Measurements from ENCODE around the gene MRPS33. TPM values are rescaled to one million over a fixed set of nuclear protein-coding genes. Genes with fewer than 3 reads are reported as not detected.

MRPS33 gene
- total and polyA plus RNA-seq, 2 of the 8 experiments (the other 6 are each of a cell fraction or from before 2014, with no cell fraction given): 22.9 to 62.6 TPM

DNA sequence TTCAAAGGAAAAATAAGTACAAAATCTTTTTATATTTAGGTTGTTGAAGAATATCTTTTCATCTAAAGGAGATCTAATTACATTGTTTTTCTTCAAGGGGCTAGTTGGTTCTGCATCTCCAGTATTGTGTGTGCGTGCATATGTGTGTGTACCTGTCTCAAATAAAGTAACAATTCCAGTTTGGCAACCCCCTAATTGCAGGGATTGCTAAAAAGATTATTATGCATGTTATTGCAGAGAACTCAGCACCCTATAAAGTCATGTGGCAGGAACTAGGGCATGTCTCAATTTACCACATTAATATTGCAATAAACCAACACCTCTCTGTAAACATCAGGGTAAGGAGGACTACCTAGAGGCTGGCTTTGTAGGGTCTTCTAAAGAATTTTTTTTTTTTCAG lies 37.0 kb downstream of the MRPS33 start:
- Histone ChIP-seq H3K79me2 (ENCODE audit: control insufficient read depth in 1 of 2, insufficient read depth in 2 of 2, low read length in 2 of 2) (no peaks in the 10 kb centered on the region), H2BK15ac (ENCODE audit: low read length) (no peak overlapping the region), H3K23me2 (ENCODE audit: low read depth, low read length) (no peaks in the 10 kb centered on the region), H2BK120ac (replicated peaks; ENCODE audit: low read depth, low read length) (no peak overlapping the region), H2AK5ac (ENCODE audit: low read depth, low read length) (no peak overlapping the region), H3K27ac (ENCODE audit: low read depth, low read length) (no peak overlapping the region), H4K20me1 (replicated peaks in 1 of 2; ENCODE audit: control insufficient read depth in 1 of 2, insufficient read depth in 2 of 2, low read length in 2 of 2) (no peaks in the 10 kb centered on the region), H3K4me2 (ENCODE audit: insufficient read depth in 1 of 2, low read depth in 2 of 2, low read length in 2 of 2) (no peak overlapping the region), H2AFZ (ENCODE audit: low read length) (no peak overlapping the region), H3K27me3 (replicated peaks in 1 of 4; ENCODE audit: control insufficient read depth in 3 of 4, extremely low read depth in 1 of 4, insufficient read depth in 3 of 4, low read length in 3 of 4) (no peaks in the 10 kb centered on the region), H3K56ac (replicated peaks; ENCODE audit: insufficient read length, low read depth, low read length) (no peak overlapping the region), H3K4ac (replicated peaks; ENCODE audit: insufficient read length, low read depth, low read length) (no peak overlapping the region), H3K36me3 (ENCODE audit: control insufficient read depth in 2 of 4, insufficient read depth in 4 of 4, low read length in 3 of 4) (no peaks in the 10 kb centered on the region), H3K18ac (ENCODE audit: extremely low read depth, low read length) (no peak overlapping the region), H3K4me1 (replicated peaks in 1 of 4; ENCODE audit: control insufficient read depth in 3 of 4, insufficient read depth in 4 of 4, low read length in 3 of 4) (no peaks in the 10 kb centered on the region), H3K79me1 (ENCODE audit: low read depth, low read length) (no peaks in the 10 kb centered on the region), H3K23ac (ENCODE audit: insufficient read length) (no peak overlapping the region), H2BK12ac (ENCODE audit: low read depth, low read length) (no peak overlapping the region), H4K5ac (ENCODE audit: insufficient read length, low read depth, low read length) (no peak overlapping the region), H2BK20ac (ENCODE audit: low read length) (no peak overlapping the region), H4K91ac (replicated peaks; ENCODE audit: insufficient read length, low read length) (no peak overlapping the region), H3K9me3 (ENCODE audit: insufficient read depth in 2 of 2, low read depth in 1 of 2, low read length in 1 of 2) (no peaks in the 10 kb centered on the region), H2BK5ac (ENCODE audit: low read depth, low read length) (no peak overlapping the region), H3K9ac (replicated peaks in 1 of 4; ENCODE audit: extremely low read depth in 1 of 4, low read depth in 3 of 4, low read length in 3 of 4) (no peak overlapping the region), H3K4me3 (ENCODE audit: extremely low read depth in 1 of 4, insufficient read depth in 2 of 4, low read depth in 3 of 4, low read length in 4 of 4) (no peak overlapping the region), H3K14ac (ENCODE audit: insufficient read length) (no peak overlapping the region), H4K8ac (ENCODE audit: extremely low read depth, insufficient read depth, low read length) (no peak overlapping the region)
- WGBS, 2 experiments (ENCODE audit: extremely low coverage in 1 of 2, insufficient coverage in 1 of 2, insufficient read length in 1 of 2, insufficient replicate concordance in 2 of 2, low coverage in 1 of 2, low lambda C conversion rate in 2 of 2, missing lambda C conversion rate in 1 of 2): 72% methylated on average over 1 of the region's 1 CpG; no CpG with 5 or more reads in 1 of the 2 experiments
- FAIRE-seq (no peak), DNase-seq (ENCODE audit: low read depth in 1 of 2, low spot score in 2 of 2) (no peak)
- POLR2A ChIA-PET (ENCODE audit: partially characterized antibody): no interaction called here
- CTCF ChIA-PET (ENCODE audit: partially characterized antibody): no interaction called here
- no peak for TF ChIP-seq SP2 (IDR thresholded peaks at IDR 0.05; ENCODE audit: low read length)
- TF ChIP-seq MAFK (IDR thresholded peaks at IDR 0.05; ENCODE audit: low read depth, low read length): no peak
- TF ChIP-seq SP1 (IDR thresholded peaks at IDR 0.05; ENCODE audit: low read depth, low read length): no peak
- no peak for TF ChIP-seq HDAC6 (IDR thresholded peaks at IDR 0.05; ENCODE audit: low read depth, low read length)
- TF ChIP-seq RNF2 (IDR thresholded peaks at IDR 0.05; ENCODE audit: borderline replicate concordance, low read depth, low read length, missing control alignments, poor library complexity, severe bottlenecking): no peak
- TF ChIP-seq EGR1 (IDR thresholded peaks at IDR 0.05; ENCODE audit: borderline replicate concordance, low read depth, low read length): no peak
- TF ChIP-seq E2F6 (IDR thresholded peaks at IDR 0.05): no peak
- no peak for TF ChIP-seq SP4 (IDR thresholded peaks at IDR 0.05; ENCODE audit: low read length)
- no peak for TF ChIP-seq SIN3A (conservative IDR thresholded peaks at IDR 0.05 in 1 of 2, IDR thresholded peaks at IDR 0.05 in 1 of 2; ENCODE audit: low read depth in 1 of 2, low read length in 2 of 2)
- no peak for TF ChIP-seq NANOG (IDR thresholded peaks at IDR 0.05; ENCODE audit: insufficient read depth, low read depth, low read length, poor library complexity, severe bottlenecking)
- no peak for TF ChIP-seq ASH2L (IDR thresholded peaks at IDR 0.05; ENCODE audit: low read length)
- TF ChIP-seq CHD1 (IDR thresholded peaks at IDR 0.05; ENCODE audit: low read depth, low read length): no peak
- TF ChIP-seq RFX5 (IDR thresholded peaks at IDR 0.05; ENCODE audit: borderline replicate concordance, low read depth, low read length): no peak
- TF ChIP-seq KDM1A (IDR thresholded peaks at IDR 0.05; ENCODE audit: borderline replicate concordance, low read length): no peak
- no peak for TF ChIP-seq CREB1 (IDR thresholded peaks at IDR 0.05)

All from H1 (cell line).